CD8-positive, alpha-beta memory T cell (primary cell): Measurements from ENCODE around the gene MYH11. TPM values are rescaled to one million over a fixed set of nuclear protein-coding genes. Genes with fewer than 3 reads are reported as not detected.

Experiments used
- CTCF ChIA-PET: fragments of 350-600 bp; sonication (Branson Sonifier 250); formaldehyde crosslinking; loops from one replicate; lab custom pipeline; 2021; ENCODE audit warnings: antibody characterized with exemption; lab: Charles Lee
- POLR2A ChIA-PET: fragments of 350-600 bp; sonication (Branson Sonifier 250); formaldehyde crosslinking; loops from one replicate; lab custom pipeline; 2021; ENCODE audit warnings: antibody characterized with exemption; lab: Charles Lee
- DNase-seq, 5 donors: peaks; one replicate each; pipeline versions ENCODE4 v3.0.0 to v3.0.0-alpha.2; 2020 to 2022; ENCODE audit warnings: mixed read lengths in 1 of 5
- H3K27ac ChIP-seq: one replicate; pipeline ENCODE4 v1.7.0; 2013; ENCODE audit warnings: low read depth, mild to moderate bottlenecking, low read length, moderate library complexity
- H3K27me3 ChIP-seq: 2 replicates; pipeline ENCODE4 v1.7.0; 2013; ENCODE audit warnings: low read length, mild to moderate bottlenecking; ENCODE audit not compliant: insufficient read depth, poor library complexity, severe bottlenecking
- H3K36me3 ChIP-seq: 2 replicates; pipeline ENCODE4 v1.7.0; 2013; ENCODE audit warnings: mild to moderate bottlenecking, low read length, moderate library complexity; ENCODE audit not compliant: insufficient read depth
- H3K4me1 ChIP-seq: 2 replicates; pipeline ENCODE4 v1.7.0; 2013; ENCODE audit warnings: mild to moderate bottlenecking, low read length, moderate library complexity; ENCODE audit not compliant: insufficient read depth
- H3K4me3 ChIP-seq: 2 replicates; pipeline ENCODE4 v1.7.0; 2013; ENCODE audit warnings: mild to moderate bottlenecking, low read length
- H3K9me3 ChIP-seq: 2 replicates; pipeline ENCODE4 v1.7.0; 2013; ENCODE audit warnings: mild to moderate bottlenecking, low read length
- H3K27ac Mint-ChIP-seq, 8 donors: one replicate each; pipeline ENCODE4 v1.8.0; 2020 to 2021; ENCODE audit warnings: mixed read lengths in 8 of 8, mild to moderate bottlenecking in 6 of 8, inconsistent platforms in 3 of 8, moderate library complexity in 3 of 8
- H3K27me3 Mint-ChIP-seq, 2 donors: one replicate each; pipeline ENCODE4 v1.8.0; 2020 to 2021; ENCODE audit warnings: mixed read lengths in 2 of 2, mild to moderate bottlenecking in 1 of 2, moderate library complexity in 1 of 2
- H3K36me3 Mint-ChIP-seq, 3 donors: one replicate each; pipeline ENCODE4 v1.8.0; 2020 to 2021; ENCODE audit warnings: mixed read lengths in 3 of 3, inconsistent platforms in 1 of 3, mild to moderate bottlenecking in 1 of 3
- H3K4me1 Mint-ChIP-seq, 3 donors: one replicate each; pipeline ENCODE4 v1.8.0; 2020 to 2021; ENCODE audit warnings: mixed read lengths in 3 of 3, inconsistent platforms in 1 of 3, mild to moderate bottlenecking in 1 of 3
- H3K4me3 Mint-ChIP-seq, 7 donors: one replicate each; pipeline ENCODE4 v1.8.0; 2020 to 2021; ENCODE audit warnings: mixed read lengths in 7 of 7, mild to moderate bottlenecking in 6 of 7, moderate library complexity in 4 of 7, inconsistent platforms in 2 of 7
- H3K9me3 Mint-ChIP-seq, 5 donors: one replicate each; pipeline ENCODE4 v1.8.0; 2020 to 2022; ENCODE audit warnings: mixed read lengths in 5 of 5, mild to moderate bottlenecking in 3 of 5, moderate library complexity in 2 of 5, inconsistent platforms in 1 of 5
- polyA plus RNA-seq: library from polyadenylated mRNA; unstranded; fragments of 300-500 nt; fragmentation: Illumina TruSeq; gene quantifications from one replicate; pipeline ENCODE4 v1.2.3, GENCODE V29; 2021
- total RNA-seq, 2 experiments: library from RNA; stranded (reverse); gene quantifications; one replicate each; pipeline ENCODE4 v1.2.3, GENCODE V29; 2021

MYH11 gene
- total and polyA plus RNA-seq, 3 experiments from 2014 or later, result 1.1 TPM; not detected in 2

DNA sequence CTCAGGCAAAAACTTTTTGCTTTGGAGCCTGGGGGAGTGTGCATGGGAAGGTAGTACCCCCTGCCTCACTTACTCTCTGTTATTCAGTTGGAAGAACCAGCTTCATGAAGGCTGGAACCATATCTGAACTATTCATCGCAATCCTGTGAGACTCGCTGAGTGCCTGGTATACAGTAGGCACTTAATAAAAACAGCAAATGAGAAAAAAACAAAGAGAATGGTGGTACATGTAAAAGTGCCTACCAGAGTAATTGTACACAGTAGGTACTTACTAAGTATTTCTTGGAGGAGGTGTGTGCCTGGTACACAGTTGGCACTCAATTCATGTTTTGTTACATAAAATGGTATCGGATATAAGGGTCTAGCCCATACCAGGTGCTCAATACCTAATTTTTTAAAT, 75.2 kb downstream of the MYH11 start:
- ChIA-PET CTCF (no interaction called here), POLR2A (no interaction called here)
- Mint-ChIP-seq H3K4me3 (no peak overlapping the region), H3K27me3 (peaks cover 1 to 11% of the 10 kb centered on the region in 2 donors), H3K4me1 (no peaks in the 10 kb centered on the region), H3K27ac (no peak overlapping the region), H3K9me3 (no peaks in the 10 kb centered on the region), H3K36me3 (no peaks in the 10 kb centered on the region)
- H3K36me3 ChIP-seq, result no peaks in the 10 kb centered on the region
- no peak overlapping the region for H3K4me3 ChIP-seq
- DNase-seq, result no peak
- H3K27me3 ChIP-seq, result no peaks in the 10 kb centered on the region
- no peak overlapping the region for H3K27ac ChIP-seq
- H3K4me1 ChIP-seq, result no peaks in the 10 kb centered on the region
- no peaks in the 10 kb centered on the region for H3K9me3 ChIP-seq

DNA sequence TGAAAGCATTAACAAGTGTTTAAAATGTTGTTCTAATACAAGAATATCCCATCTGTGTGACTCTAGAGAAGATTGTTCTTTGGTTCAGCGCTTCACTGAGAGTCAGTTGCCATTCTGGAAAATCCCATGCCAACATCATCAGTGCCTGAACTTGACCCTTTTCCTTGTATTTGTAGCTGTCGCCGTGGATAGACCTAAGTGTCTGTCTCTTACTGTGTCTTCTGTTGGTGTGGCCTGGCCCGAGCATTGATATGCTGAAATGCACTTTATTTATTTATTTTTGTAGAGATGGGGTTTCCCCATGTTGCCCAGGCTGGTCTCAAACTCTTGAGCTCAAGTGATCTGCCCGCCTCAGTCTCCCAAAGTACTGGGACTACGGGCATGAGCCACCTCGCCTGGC, 76.0 kb downstream of the MYH11 start:
- no peak overlapping the region for H3K27ac ChIP-seq
- no peaks in the 10 kb centered on the region for H3K4me1 ChIP-seq
- Mint-ChIP-seq H3K4me3 (no peak overlapping the region), H3K27ac (no peak overlapping the region), H3K4me1 (no peaks in the 10 kb centered on the region), H3K36me3 (no peaks in the 10 kb centered on the region), H3K27me3 (peaks cover 4 to 14% of the 10 kb centered on the region in 2 donors), H3K9me3 (no peaks in the 10 kb centered on the region)
- DNase-seq, result no peak
- no peaks in the 10 kb centered on the region for H3K36me3 ChIP-seq
- no peaks in the 10 kb centered on the region for H3K9me3 ChIP-seq
- ChIA-PET CTCF (no interaction called here), POLR2A (no interaction called here)
- H3K27me3 ChIP-seq, result no peaks in the 10 kb centered on the region
- no peak overlapping the region for H3K4me3 ChIP-seq

DNA sequence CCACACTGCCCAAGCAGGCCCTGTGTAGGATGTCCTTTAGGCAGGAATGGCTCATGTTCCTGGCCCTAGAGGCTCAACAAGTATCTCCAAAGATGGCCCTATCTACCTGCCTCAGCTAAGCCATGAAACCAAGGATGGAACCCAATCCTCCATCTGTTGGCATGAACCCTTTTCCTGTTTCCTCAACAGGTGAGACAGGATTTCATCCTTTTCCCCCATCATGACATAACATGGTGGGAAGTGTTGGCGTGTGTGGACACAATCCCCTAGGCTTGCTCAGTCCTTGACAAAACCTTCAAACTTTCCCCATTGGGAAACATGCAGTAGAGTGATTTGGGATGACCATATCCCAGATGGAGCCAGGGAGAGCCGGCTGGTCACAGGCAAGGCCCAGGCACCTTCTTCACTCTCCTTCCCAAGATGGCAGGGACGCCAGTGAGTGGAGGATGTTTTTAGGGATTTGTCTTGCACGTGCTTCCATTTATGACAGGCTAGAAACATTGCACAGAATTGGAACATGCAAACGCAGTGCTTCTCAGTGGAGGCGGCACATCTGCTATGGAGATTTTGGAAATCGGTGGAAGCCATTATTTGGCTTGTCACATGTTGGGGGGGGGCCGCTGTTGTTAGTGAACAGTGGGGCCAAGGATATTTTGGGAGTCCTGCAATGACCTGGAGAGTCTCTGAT, 77.0 kb downstream of the MYH11 start:
- Mint-ChIP-seq H3K4me1 (no peaks in the 10 kb centered on the region), H3K27me3 (peaks cover 4 to 20% of the 10 kb centered on the region in 2 donors), H3K36me3 (no peaks in the 10 kb centered on the region), H3K4me3 (no peak overlapping the region), H3K27ac (peak overlapping the region in 1 of 8 donors; percentile 60), H3K9me3 (no peaks in the 10 kb centered on the region)
- DNase-seq, result no peak
- ChIA-PET CTCF (no interaction called here), POLR2A (no interaction called here)
- H3K27me3 ChIP-seq, result no peaks in the 10 kb centered on the region
- no peaks in the 10 kb centered on the region for H3K9me3 ChIP-seq
- H3K27ac ChIP-seq, result no peak overlapping the region
- H3K4me1 ChIP-seq, result no peaks in the 10 kb centered on the region
- H3K36me3 ChIP-seq, result no peaks in the 10 kb centered on the region
- H3K4me3 ChIP-seq, result no peak overlapping the region

DNA sequence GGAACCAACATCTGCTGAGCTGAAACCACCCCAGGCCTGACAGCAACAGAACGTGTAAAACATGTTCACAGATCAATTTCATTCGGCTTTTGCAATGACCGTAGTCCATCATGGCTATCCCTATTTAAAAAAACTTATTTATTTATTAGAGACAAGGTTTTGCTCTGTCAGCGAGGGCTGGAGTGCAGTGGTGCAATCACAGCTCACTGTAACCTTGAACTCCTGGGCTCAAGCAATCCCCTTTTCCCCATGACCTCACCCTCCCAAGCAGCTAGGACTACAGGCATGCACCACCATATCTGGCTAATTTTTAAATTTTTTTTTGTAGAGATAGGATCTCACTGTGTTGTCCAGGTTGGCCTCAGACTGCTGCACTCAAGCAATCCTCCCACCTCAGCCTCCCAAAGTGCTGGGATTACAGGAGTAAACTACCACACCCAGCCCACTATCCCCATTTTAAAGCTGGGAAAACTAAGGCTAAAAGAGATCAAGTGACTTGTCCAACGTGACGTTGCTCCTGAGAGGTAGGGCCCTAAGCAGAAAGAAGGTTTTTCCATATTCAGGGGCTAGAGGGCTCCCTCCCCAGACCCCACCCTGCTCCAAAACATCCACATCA, 77.7 kb downstream of the MYH11 start:
- Histone ChIP-seq H3K36me3 (no peaks in the 10 kb centered on the region), H3K9me3 (no peaks in the 10 kb centered on the region), H3K4me3 (no peak overlapping the region), H3K27ac (no peak overlapping the region), H3K27me3 (no peaks in the 10 kb centered on the region), H3K4me1 (no peaks in the 10 kb centered on the region)
- DNase-seq, result no peak
- no peak overlapping the region for H3K27ac Mint-ChIP-seq
- H3K27me3 Mint-ChIP-seq, result peaks cover 4 to 20% of the 10 kb centered on the region in 2 donors
- H3K4me1 Mint-ChIP-seq, result no peaks in the 10 kb centered on the region
- H3K9me3 Mint-ChIP-seq, result no peaks in the 10 kb centered on the region
- H3K36me3 Mint-ChIP-seq, result no peaks in the 10 kb centered on the region
- CTCF ChIA-PET, result no interaction called here
- no peak overlapping the region for H3K4me3 Mint-ChIP-seq
- POLR2A ChIA-PET, result no interaction called here

DNA sequence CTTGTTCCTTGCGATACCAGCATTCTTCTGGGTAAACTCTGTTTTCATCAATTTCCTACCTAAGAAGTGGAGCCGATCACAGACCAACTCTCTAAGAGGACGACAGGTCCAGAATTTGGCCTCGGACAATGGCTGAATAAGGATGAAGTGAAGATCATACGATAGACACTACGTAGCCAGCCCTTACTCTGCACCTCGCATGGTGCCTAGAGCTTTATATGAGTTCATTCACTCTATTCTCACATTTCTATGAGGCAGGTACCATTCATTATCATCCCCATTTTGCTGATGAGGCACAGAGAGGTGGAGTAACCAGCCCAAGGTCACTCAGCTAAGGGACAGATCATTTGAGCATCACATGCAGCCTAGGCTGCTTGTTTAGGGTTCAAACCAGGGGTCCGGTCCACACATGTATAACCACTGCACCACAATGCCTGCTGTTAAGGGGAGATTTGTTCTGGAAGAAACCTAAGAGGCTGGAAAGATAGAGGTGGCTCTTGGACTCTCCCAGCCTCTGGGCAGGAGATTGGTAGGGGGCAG, 78.6 kb downstream of the MYH11 start:
- no peak overlapping the region for H3K27ac ChIP-seq
- ChIA-PET POLR2A (no interaction called here), CTCF (interaction anchor here (1.2 kb wide), 1 partner anchor 10 kb away, joined by 3 read pairs; no protein-coding TSS in a partner anchor)
- no peak for DNase-seq
- no peaks in the 10 kb centered on the region for H3K4me1 ChIP-seq
- H3K36me3 Mint-ChIP-seq, result no peaks in the 10 kb centered on the region
- no peak overlapping the region for H3K27ac Mint-ChIP-seq
- H3K4me1 Mint-ChIP-seq, result no peaks in the 10 kb centered on the region
- H3K27me3 ChIP-seq, result no peaks in the 10 kb centered on the region
- no peak overlapping the region for H3K4me3 ChIP-seq
- H3K36me3 ChIP-seq, result no peaks in the 10 kb centered on the region
- no peak overlapping the region for H3K4me3 Mint-ChIP-seq
- no peaks in the 10 kb centered on the region for H3K9me3 Mint-ChIP-seq
- H3K9me3 ChIP-seq, result no peaks in the 10 kb centered on the region
- H3K27me3 Mint-ChIP-seq, result peaks cover 5 to 24% of the 10 kb centered on the region in 2 donors

DNA sequence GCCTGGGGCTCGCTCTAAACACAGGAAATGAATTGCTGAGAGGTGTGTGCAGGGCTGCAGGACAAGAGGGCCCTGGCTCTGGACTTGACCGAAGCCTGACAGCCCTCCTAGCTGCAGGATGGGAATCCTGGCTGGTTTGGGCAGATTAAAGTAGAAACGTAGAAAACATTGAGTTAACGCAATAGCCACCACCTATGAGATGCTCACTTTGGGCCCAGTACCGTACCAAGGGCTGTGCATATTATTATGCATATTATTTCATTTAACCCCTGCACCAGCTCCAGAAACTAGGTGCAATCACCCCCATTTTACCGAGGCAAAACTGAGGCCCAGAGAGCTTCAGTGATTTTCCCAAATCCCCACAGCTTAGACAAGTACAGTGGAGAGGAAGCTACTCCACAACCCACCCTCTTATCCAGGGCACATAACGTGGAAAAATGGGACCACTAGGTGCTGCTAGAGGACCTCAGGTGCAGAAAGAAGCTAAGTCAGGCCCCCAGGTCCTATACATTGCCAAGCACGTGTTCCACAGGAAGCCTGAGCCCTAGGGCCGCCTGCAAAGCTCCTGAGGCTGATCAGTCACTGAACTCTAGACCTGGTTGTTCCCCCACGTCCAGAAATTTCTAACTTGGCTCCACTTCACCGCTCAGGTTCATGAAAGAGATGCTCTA, 79.2 kb downstream of the MYH11 start:
- H3K9me3 ChIP-seq, result no peaks in the 10 kb centered on the region
- ChIA-PET POLR2A (no interaction called here), CTCF (interaction anchor here (1.2 to 1.4 kb wide), 2 partner anchors 10 to 12 kb away, joined by 3 read pairs; no protein-coding TSS in a partner anchor)
- no peak overlapping the region for H3K4me3 ChIP-seq
- Mint-ChIP-seq H3K4me3 (no peak overlapping the region), H3K4me1 (no peaks in the 10 kb centered on the region), H3K36me3 (no peaks in the 10 kb centered on the region), H3K27me3 (peaks cover 6 to 24% of the 10 kb centered on the region in 2 donors), H3K27ac (no peak overlapping the region), H3K9me3 (no peaks in the 10 kb centered on the region)
- no peaks in the 10 kb centered on the region for H3K36me3 ChIP-seq
- H3K27ac ChIP-seq, result no peak overlapping the region
- no peaks in the 10 kb centered on the region for H3K4me1 ChIP-seq
- DNase-seq, result no peak
- no peaks in the 10 kb centered on the region for H3K27me3 ChIP-seq

DNA sequence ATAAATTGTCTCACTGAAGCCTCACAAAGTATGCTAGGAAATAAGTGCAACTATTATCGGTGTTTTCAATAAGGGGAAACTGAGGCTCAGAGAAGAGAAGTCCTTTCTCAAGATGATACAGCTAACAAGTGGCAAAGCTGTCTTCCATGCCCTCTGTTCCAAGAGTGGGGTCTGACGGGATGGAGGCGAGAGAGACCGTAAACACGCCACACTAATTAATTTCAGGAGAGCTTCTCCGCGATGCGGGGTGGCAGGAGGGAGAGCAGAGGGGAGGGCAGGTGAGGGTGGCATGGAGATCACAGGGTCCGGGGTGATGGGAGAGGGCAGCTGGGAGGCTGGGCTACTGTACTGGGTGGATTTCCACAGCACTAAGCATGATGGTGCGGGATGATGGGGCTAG, 80.3 kb downstream of the MYH11 start:
- H3K27ac ChIP-seq, result no peak overlapping the region
- CTCF ChIA-PET, result interaction anchor here (1.4 kb wide), 1 partner anchor 11 kb away, joined by 3 read pairs; no protein-coding TSS in a partner anchor
- POLR2A ChIA-PET, result no interaction called here

More for the DNA sequence above, 80.3 kb downstream of the MYH11 start:
- Mint-ChIP-seq H3K36me3 (no peaks in the 10 kb centered on the region), H3K27me3 (peaks cover 7 to 24% of the 10 kb centered on the region in 2 donors), H3K27ac (no peak overlapping the region), H3K9me3 (no peaks in the 10 kb centered on the region), H3K4me3 (no peak overlapping the region), H3K4me1 (no peaks in the 10 kb centered on the region)
- H3K36me3 ChIP-seq, result no peaks in the 10 kb centered on the region
- H3K4me1 ChIP-seq, result no peaks in the 10 kb centered on the region
- no peak overlapping the region for H3K4me3 ChIP-seq
- no peaks in the 10 kb centered on the region for H3K27me3 ChIP-seq
- no peaks in the 10 kb centered on the region for H3K9me3 ChIP-seq
- no peak for DNase-seq
